Vagina (tissue), 2 donors: ENCODE measurements around the gene FSIP1.

Experiments
- POLR2A ChIP-seq, 2 donors: fragments of 450-650 bp; IDR thresholded peaks; one replicate each; pipeline ENCODE4 v1.6.1; 2017; ENCODE audit warnings: antibody characterized with exemption in 2 of 2, mild to moderate bottlenecking in 2 of 2, moderate library complexity in 2 of 2
- POLR2AphosphoS5 ChIP-seq, 2 donors: sonication (generic); formaldehyde crosslinking; IDR thresholded peaks; one replicate each; pipeline ENCODE4 v1.9.0; 2017; ENCODE audit warnings: antibody characterized with exemption in 2 of 2, mild to moderate bottlenecking in 2 of 2, low read depth in 1 of 2; ENCODE audit not compliant: insufficient read depth in 1 of 2
- TF ChIP-seq, protein P1 (sequence below), 3 experiments: fragments of 450-650 bp in 2 of 3; fragments of 200-600 bp in 1 of 3; sonication (generic) in 1 of 3; IDR thresholded peaks; one replicate each; pipeline ENCODE4 v1.5.1; 2017 to 2019; ENCODE audit warnings: antibody characterized with exemption in 3 of 3, mild to moderate bottlenecking in 2 of 3, moderate library complexity in 2 of 3

DNA sequence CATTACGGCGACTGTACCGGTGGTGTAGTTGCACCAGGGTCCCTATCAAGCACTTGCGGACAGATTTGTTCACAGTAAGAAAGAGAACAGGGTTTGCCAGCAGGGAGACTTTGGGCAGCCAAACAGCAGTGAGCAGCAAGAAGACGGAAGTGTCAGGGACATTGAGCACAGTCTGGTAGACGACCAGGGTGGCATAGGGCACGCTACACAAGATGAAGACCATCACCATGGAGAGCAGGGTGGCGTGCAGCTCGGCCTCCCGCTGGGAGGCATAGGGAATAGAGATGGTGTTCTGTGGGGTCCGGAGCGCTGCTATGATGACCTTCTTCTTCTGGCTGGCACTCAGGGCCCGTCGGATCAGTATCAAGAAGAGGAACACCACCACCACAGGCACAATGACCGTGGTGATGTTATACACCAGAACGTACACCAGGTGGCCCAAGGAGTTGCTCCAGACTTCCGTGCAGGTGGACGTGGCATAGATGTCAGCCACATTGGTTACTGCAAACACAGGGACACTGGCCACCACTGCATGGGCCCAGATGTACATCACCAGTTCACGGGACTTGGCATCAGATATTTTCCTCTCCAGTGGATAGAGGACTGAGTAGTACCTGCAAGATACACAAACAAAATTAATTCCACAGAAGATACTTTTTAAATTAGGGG is 19.1 kb upstream of the FSIP1 start:
- TF ChIP-seq, protein P1, sequence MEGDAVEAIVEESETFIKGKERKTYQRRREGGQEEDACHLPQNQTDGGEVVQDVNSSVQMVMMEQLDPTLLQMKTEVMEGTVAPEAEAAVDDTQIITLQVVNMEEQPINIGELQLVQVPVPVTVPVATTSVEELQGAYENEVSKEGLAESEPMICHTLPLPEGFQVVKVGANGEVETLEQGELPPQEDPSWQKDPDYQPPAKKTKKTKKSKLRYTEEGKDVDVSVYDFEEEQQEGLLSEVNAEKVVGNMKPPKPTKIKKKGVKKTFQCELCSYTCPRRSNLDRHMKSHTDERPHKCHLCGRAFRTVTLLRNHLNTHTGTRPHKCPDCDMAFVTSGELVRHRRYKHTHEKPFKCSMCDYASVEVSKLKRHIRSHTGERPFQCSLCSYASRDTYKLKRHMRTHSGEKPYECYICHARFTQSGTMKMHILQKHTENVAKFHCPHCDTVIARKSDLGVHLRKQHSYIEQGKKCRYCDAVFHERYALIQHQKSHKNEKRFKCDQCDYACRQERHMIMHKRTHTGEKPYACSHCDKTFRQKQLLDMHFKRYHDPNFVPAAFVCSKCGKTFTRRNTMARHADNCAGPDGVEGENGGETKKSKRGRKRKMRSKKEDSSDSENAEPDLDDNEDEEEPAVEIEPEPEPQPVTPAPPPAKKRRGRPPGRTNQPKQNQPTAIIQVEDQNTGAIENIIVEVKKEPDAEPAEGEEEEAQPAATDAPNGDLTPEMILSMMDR (IDR thresholded peaks at IDR 0.05) = no peak
- TF ChIP-seq POLR2A (IDR thresholded peaks at IDR 0.05) = no peak
- no peak for TF ChIP-seq POLR2AphosphoS5 (IDR thresholded peaks at IDR 0.05; ENCODE audit: insufficient read depth in 1 of 2, low read depth in 1 of 2)
